ENCODE measurements around the gene EMB.
"Not testable (repeated sequence)": the region's sequence is repeated elsewhere in the genome, so short reads cannot be mapped to it uniquely, and the experiment has no call there.

Gene EMB

GRCh38 chr5:50376696-50377095 is 64.4 kb downstream of the EMB start:
- H3K9me3 ChIP-seq (ENCODE audit: control insufficient read depth, low read length); H3K27ac ChIP-seq (ENCODE audit: low read depth, low read length, severe bottlenecking); H3K4me1 ChIP-seq (ENCODE audit: control insufficient read depth, insufficient read depth, low read length, poor library complexity, severe bottlenecking); H3K4me3 ChIP-seq (ENCODE audit: extremely low read depth, insufficient read depth, low read length, poor library complexity, severe bottlenecking); H3K36me3 ChIP-seq (ENCODE audit: control insufficient read depth, insufficient read depth, low read length): not testable (repeated sequence)
- WGBS, 2 experiments (ENCODE audit: insufficient coverage in 2 of 2): 93 to 99% methylated on average over 7 to 10 of the region's 11 CpGs

GRCh38 chr5:50369287-50370033 is 71.6 kb downstream of the EMB start:
- H3K9me3 ChIP-seq (ENCODE audit: control insufficient read depth, low read length); H3K4me1 ChIP-seq (ENCODE audit: control insufficient read depth, insufficient read depth, low read length, poor library complexity, severe bottlenecking); H3K27ac ChIP-seq (ENCODE audit: low read depth, low read length, severe bottlenecking); H3K36me3 ChIP-seq (ENCODE audit: control insufficient read depth, insufficient read depth, low read length); H3K4me3 ChIP-seq (ENCODE audit: extremely low read depth, insufficient read depth, low read length, poor library complexity, severe bottlenecking): not testable (repeated sequence)
- 90 to 95% methylated on average over 7 to 14 of the region's 16 CpGs for WGBS, 2 experiments (ENCODE audit: insufficient coverage in 2 of 2)

- Histone ChIP-seq H3K36me3 (ENCODE audit: control insufficient read depth, insufficient read depth, low read length) (no peaks in the 10 kb centered on the region), H3K4me3 (ENCODE audit: extremely low read depth, insufficient read depth, low read length, poor library complexity, severe bottlenecking) (no peak overlapping the region), H3K4me1 (ENCODE audit: control insufficient read depth, insufficient read depth, low read length, poor library complexity, severe bottlenecking) (no peaks in the 10 kb centered on the region), H3K9me3 (ENCODE audit: control insufficient read depth, low read length) (peaks cover 5% of the 10 kb centered on the region), H3K27ac (ENCODE audit: low read depth, low read length, severe bottlenecking) (no peak overlapping the region)
- 79 to 83% methylated on average over 2 to 4 of the region's 8 CpGs for WGBS, 2 experiments (ENCODE audit: insufficient coverage in 2 of 2)
Observed at GRCh38 chr5:50365426-50366251, 75.4 kb downstream of the EMB start.

- not testable (repeated sequence) for H3K4me3 ChIP-seq (ENCODE audit: extremely low read depth, insufficient read depth, low read length, poor library complexity, severe bottlenecking); H3K36me3 ChIP-seq (ENCODE audit: control insufficient read depth, insufficient read depth, low read length); H3K9me3 ChIP-seq (ENCODE audit: control insufficient read depth, low read length); H3K4me1 ChIP-seq (ENCODE audit: control insufficient read depth, insufficient read depth, low read length, poor library complexity, severe bottlenecking); H3K27ac ChIP-seq (ENCODE audit: low read depth, low read length, severe bottlenecking)
- WGBS, 2 experiments (ENCODE audit: insufficient coverage in 2 of 2): 92% methylated on average over 2 to 3 of the region's 6 CpGs
Observed at GRCh38 chr5:50364535-50365309, 76.4 kb downstream of the EMB start.

GRCh38 chr5:50359187-50359586 is 81.9 kb downstream of the EMB start:
- Histone ChIP-seq H3K4me3 (ENCODE audit: extremely low read depth, insufficient read depth, low read length, poor library complexity, severe bottlenecking) (no peak overlapping the region), H3K9me3 (ENCODE audit: control insufficient read depth, low read length) (peaks cover 5% of the 10 kb centered on the region), H3K4me1 (ENCODE audit: control insufficient read depth, insufficient read depth, low read length, poor library complexity, severe bottlenecking) (no peaks in the 10 kb centered on the region), H3K36me3 (ENCODE audit: control insufficient read depth, insufficient read depth, low read length) (no peaks in the 10 kb centered on the region), H3K27ac (ENCODE audit: low read depth, low read length, severe bottlenecking) (no peak overlapping the region)

- no peaks in the 10 kb centered on the region for H3K4me1 ChIP-seq (ENCODE audit: control insufficient read depth, insufficient read depth, low read length, poor library complexity, severe bottlenecking)
- WGBS, 2 experiments (ENCODE audit: insufficient coverage in 2 of 2): 60% methylated on average over 1 of the region's 2 CpGs; no CpG with 5 or more reads in 1 of the 2 experiments
- no peaks in the 10 kb centered on the region for H3K36me3 ChIP-seq (ENCODE audit: control insufficient read depth, insufficient read depth, low read length)
- no peak overlapping the region for H3K27ac ChIP-seq (ENCODE audit: low read depth, low read length, severe bottlenecking)
- H3K4me3 ChIP-seq (ENCODE audit: extremely low read depth, insufficient read depth, low read length, poor library complexity, severe bottlenecking): no peak overlapping the region
- H3K9me3 ChIP-seq (ENCODE audit: control insufficient read depth, low read length): peaks cover 5% of the 10 kb centered on the region
Observed at GRCh38 chr5:50352382-50352781, 88.7 kb downstream of the EMB start.

Data from mesodermal cell (in vitro differentiated cells).